SK-N-SH treated with all-trans-retinoic acid at 6 μM for 48 hours (cell line): ENCODE measurements around the gene MORN4.

Source experiments
- GLIS3 ChIP-seq: fragments of 250-450 bp; sonication (Bioruptor Pico); IDR thresholded peaks from 2 replicates; pipeline ENCODE4 v1.5.0; 2020; ENCODE audit warnings: mild to moderate bottlenecking, moderate library complexity
- TCF4 ChIP-seq: fragments of 250-450 bp; sonication (Bioruptor Pico); IDR thresholded peaks from 2 replicates; pipeline ENCODE4 v1.8.0; 2021; ENCODE audit warnings: mild to moderate bottlenecking, moderate library complexity, borderline replicate concordance
- TOX ChIP-seq: fragments of 250-450 bp; sonication (Bioruptor Pico); IDR thresholded peaks from 2 replicates; pipeline ENCODE4 v1.8.0; 2021; ENCODE audit warnings: mild to moderate bottlenecking, moderate library complexity, borderline replicate concordance
- TSHZ2 ChIP-seq: fragments of 250-450 bp; sonication (Bioruptor Pico); IDR thresholded peaks from 2 replicates; pipeline ENCODE4 v1.5.0; 2020; ENCODE audit warnings: mild to moderate bottlenecking, moderate library complexity
- ZFP3 ChIP-seq: fragments of 250-450 bp; sonication (Bioruptor Pico); IDR thresholded peaks from 2 replicates; pipeline ENCODE4 v1.5.0; 2020; ENCODE audit warnings: mild to moderate bottlenecking, moderate library complexity
- ZFP30 ChIP-seq: fragments of 450-650 bp; formaldehyde crosslinking; IDR thresholded peaks from 2 replicates; pipeline ENCODE4 v1.5.0; 2022; ENCODE audit warnings: mild to moderate bottlenecking, moderate library complexity
- ZNF8 ChIP-seq: fragments of 450-650 bp; formaldehyde crosslinking; IDR thresholded peaks from 2 replicates; pipeline ENCODE4 v1.5.0; 2020; ENCODE audit warnings: mild to moderate bottlenecking, moderate library complexity

- no peak for TF ChIP-seq TSHZ2 (CRISPR knock-in tag)
- TF ChIP-seq ZNF8 (CRISPR knock-in tag), result no peak
- no peak for TF ChIP-seq TOX (CRISPR knock-in tag)
- no peak for TF ChIP-seq GLIS3 (CRISPR knock-in tag)
- TF ChIP-seq TCF4 (CRISPR knock-in tag), result no peak
- no peak for TF ChIP-seq ZFP30 (CRISPR knock-in tag)
- TF ChIP-seq ZFP3, result no peak
Observed at GRCh38 chr10:97601268-97602215, 31.8 kb downstream of the MORN4 start.
